NCI-H2107 treated with DMSO at 0.1 percent for 48 hours (cell line): ENCODE data around the gene EGR2.

Experiments
- DNase-seq: peaks from one replicate; lab custom pipeline; 2025; ENCODE audit not compliant: unreplicated experiment; lab: John Stamatoyannopoulos, UW

The EGR2 gene

GRCh38 chr10:62818426-62819011 is 2.4 kb upstream of the EGR2 start:
- no peak for DNase-seq

GRCh38 chr10:62817766-62818425 is 1.7 kb upstream of the EGR2 start:
- DNase-seq, result no peak

- DNase-seq, result no peak
These were observed 1.1 kb upstream of the EGR2 start for GRCh38 chr10:62817121-62817765.

- no peak for DNase-seq
These were observed 163 bp downstream of the EGR2 start for GRCh38 chr10:62816076-62816330.

GRCh38 chr10:62815381-62816075 is 638 bp downstream of the EGR2 start:
- no peak for DNase-seq

GRCh38 chr10:62814756-62815380 is 1.3 kb downstream of the EGR2 start:
- DNase-seq, result no peak

GRCh38 chr10:62813981-62814380 is 2.2 kb downstream of the EGR2 start:
- DNase-seq, result no peak

- no peak for DNase-seq
These were observed 2.7 kb downstream of the EGR2 start for GRCh38 chr10:62813453-62813852.

- no peak for DNase-seq
These were observed 3.3 kb downstream of the EGR2 start for GRCh38 chr10:62812672-62813439.

GRCh38 chr10:62811159-62811875 is 4.8 kb downstream of the EGR2 start:
- DNase-seq, result no peak

- DNase-seq, result no peak
These were observed 5.8 kb downstream of the EGR2 start for GRCh38 chr10:62810156-62810902.

- DNase-seq, result no peak
These were observed 9.9 kb downstream of the EGR2 start for GRCh38 chr10:62806251-62806650.

- DNase-seq, result no peak
These were observed 10.7 kb downstream of the EGR2 start for GRCh38 chr10:62805231-62806099.

GRCh38 chr10:62804356-62805230 is 11.6 kb downstream of the EGR2 start, which contains the start of gene ADO:
ADO (plus strand) TSS chr10:62804720; CDS start chr10:62805060, 340 bp downstream.
- DNase-seq, result peak; percentile 44

- no peak for DNase-seq
These were observed 12.3 kb downstream of the EGR2 start for GRCh38 chr10:62803724-62804355.

GRCh38 chr10:62801871-62802270 is 14.3 kb downstream of the EGR2 start:
- no peak for DNase-seq

GRCh38 chr10:62796896-62797295 is 19.3 kb downstream of the EGR2 start:
- no peak for DNase-seq
